Kasumi-1 (cell line): ENCODE results near the gene ARID5B.
A peak's percentile ranks its signal among the peaks of the same experiment; 100 is the strongest.
"Not testable (repeated sequence)": the region's sequence is repeated elsewhere in the genome, so short reads cannot be mapped to it uniquely, and the experiment has no call there.

Experiments used
- DNase-seq, 2 experiments: peaks; one replicate each; lab custom pipeline; 2025; lab: John Stamatoyannopoulos, UW

ARID5B gene, protein sequence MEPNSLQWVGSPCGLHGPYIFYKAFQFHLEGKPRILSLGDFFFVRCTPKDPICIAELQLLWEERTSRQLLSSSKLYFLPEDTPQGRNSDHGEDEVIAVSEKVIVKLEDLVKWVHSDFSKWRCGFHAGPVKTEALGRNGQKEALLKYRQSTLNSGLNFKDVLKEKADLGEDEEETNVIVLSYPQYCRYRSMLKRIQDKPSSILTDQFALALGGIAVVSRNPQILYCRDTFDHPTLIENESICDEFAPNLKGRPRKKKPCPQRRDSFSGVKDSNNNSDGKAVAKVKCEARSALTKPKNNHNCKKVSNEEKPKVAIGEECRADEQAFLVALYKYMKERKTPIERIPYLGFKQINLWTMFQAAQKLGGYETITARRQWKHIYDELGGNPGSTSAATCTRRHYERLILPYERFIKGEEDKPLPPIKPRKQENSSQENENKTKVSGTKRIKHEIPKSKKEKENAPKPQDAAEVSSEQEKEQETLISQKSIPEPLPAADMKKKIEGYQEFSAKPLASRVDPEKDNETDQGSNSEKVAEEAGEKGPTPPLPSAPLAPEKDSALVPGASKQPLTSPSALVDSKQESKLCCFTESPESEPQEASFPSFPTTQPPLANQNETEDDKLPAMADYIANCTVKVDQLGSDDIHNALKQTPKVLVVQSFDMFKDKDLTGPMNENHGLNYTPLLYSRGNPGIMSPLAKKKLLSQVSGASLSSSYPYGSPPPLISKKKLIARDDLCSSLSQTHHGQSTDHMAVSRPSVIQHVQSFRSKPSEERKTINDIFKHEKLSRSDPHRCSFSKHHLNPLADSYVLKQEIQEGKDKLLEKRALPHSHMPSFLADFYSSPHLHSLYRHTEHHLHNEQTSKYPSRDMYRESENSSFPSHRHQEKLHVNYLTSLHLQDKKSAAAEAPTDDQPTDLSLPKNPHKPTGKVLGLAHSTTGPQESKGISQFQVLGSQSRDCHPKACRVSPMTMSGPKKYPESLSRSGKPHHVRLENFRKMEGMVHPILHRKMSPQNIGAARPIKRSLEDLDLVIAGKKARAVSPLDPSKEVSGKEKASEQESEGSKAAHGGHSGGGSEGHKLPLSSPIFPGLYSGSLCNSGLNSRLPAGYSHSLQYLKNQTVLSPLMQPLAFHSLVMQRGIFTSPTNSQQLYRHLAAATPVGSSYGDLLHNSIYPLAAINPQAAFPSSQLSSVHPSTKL

DNA sequence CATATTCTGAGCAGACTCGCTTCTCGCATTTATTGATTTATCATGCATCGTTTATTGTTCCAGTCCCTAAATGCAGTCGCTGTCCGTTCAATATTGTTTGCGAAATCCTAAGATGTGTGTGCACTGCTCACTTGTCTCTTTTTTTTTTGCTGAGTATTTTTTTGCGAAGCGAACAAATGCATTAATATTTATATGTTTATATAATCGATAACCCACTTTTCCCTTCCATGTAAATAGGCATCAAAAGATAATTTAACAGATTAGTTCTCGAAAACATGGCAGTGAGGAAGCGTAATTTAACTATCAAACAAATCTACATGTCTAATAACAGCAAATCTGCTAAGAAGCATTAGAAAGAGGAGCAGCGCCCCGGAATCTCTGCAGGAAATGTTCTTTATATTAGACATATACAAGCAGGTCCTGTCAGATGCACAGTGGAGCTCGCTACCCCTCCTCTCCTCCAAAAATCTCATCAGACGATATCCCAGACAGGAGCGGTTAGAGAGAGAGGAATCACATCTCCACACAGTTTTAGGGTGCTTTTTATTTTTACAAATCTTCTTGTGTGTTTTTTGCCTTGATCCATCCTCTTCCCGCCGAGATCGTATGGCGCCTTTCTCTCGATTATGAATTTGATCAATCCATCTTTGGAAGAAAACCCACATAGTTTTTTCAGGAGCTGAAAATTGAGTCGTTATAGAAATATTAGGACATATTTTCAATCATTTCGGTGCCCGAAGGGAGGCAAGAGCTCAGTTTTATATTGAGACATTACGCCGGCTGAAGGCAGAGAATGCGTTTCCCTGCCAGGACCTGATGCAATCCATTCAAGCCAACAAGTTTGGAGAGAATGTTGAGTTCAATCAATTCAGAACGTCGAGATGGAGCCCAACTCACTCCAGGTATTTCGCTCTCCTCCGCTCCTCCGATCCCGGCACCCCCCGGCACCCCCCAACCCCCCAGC is at the start of gene ARID5B:
TSS of gene ARID5B (plus strand) at position 871 of the 964 bp plus-strand sequence. CDS start at position 882, 11 bp downstream.
- peak; percentile 71 to 86 for DNase-seq

GRCh38 chr10:61852261-61852660 is 49.2 kb upstream of the ARID5B start:
- DNase-seq, result no peak

DNA sequence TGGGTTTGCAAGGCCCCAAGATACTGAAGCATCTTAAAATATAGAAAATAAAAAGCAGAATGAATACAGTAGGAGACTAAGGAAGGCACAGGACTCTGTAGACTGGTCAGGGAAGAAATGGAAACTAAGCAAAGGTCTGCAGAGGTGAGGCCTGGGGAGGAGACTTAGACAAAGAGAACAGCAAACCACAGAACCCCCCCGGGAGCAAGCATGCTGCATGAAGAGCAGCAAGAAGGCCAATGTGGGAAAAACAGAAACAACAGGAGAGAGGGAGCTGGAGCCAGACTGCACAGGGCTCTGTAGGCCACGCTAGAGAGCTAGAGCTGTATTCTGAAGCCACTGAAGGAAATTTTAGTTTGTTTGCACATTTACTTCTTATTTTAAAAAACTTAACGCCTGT is 45.7 kb upstream of the ARID5B start:
- no peak for DNase-seq

GRCh38 chr10:61857746-61858145 is 43.8 kb upstream of the ARID5B start:
- DNase-seq, result no peak

DNA sequence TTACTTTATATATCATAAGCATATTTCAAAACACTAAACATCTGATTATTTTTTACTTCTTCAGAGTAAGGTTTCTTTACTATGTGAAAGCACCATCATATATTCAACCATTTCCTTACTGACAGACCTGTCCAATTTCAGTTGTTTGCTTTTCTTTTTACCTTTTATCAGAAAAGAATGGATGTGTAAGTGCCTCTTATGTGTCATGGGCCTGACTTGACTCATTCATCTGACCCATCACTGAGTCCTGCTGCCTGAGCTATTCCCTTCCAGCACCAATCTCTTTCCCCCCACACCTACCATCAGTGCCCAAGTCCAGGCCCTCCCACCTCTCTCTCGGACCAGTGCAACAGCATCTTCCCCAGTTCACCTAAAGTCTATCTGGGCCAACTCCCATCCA is 41.7 kb upstream of the ARID5B start:
- DNase-seq, result no peak

GRCh38 chr10:61860964-61861758 is 40.3 kb upstream of the ARID5B start:
- DNase-seq, result no peak

GRCh38 chr10:61863981-61864380 is 37.5 kb upstream of the ARID5B start:
- no peak for DNase-seq

DNA sequence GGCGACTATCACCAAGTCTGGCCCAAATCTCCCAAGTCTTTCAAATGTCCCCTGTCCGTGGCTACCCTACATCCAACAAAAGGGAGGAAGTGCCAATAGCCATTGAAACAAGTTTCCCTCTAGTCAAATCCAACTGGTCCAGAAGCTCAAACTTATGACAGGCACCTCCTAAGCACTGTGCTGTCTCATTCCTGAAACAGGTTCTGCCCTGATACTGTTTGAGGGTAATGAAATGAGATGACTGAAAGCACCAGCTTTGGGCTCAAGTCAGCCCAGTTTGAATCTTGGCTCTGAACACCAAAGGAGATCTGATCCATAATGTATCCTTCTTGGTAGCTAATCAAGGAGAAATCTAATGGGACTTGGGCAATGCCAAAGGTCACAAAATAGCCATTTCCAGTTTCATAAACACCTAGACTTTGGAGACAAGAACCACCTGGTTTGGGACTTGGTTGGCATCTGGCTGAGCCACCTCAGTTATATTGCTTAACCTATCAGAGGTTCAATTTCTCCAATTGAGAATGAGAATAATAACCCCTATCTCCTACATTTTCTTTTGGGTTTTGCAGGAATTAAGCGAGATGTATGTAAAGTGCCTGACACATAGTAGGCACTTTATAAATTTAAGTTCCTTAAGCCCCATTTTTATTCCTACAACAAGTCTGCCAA is 34.7 kb upstream of the ARID5B start:
- no peak for DNase-seq

GRCh38 chr10:61867374-61867773 is 34.1 kb upstream of the ARID5B start:
- not testable (repeated sequence) for DNase-seq

GRCh38 chr10:61867817-61868216 is 33.7 kb upstream of the ARID5B start:
- not testable (repeated sequence) for DNase-seq

GRCh38 chr10:61869041-61869675 is 32.3 kb upstream of the ARID5B start:
- DNase-seq, result no peak

- no peak for DNase-seq
Observed at GRCh38 chr10:61869774-61870525, 31.5 kb upstream of the ARID5B start.

- DNase-seq, result no peak
Observed at GRCh38 chr10:61870526-61870895, 31.0 kb upstream of the ARID5B start.

DNA sequence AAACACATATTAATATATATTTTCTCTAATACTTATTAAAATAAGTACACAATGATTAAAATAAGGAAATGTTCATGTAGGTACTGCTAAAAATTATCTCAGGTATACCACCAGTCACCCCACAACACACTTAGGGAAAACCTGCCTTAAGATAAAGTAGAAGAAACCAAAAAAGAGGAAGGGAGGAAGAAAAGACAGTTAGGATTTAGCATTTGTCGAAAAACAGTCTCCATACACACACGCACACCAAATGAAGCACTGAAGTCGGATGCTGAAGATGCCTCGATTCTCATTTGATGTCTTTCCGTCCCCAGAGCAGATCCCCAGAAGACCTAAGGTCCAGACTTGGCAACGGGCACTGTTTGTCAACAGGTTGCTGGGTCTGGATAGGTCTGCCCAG is 30.0 kb upstream of the ARID5B start:
- DNase-seq, result no peak

- DNase-seq, result no peak
Observed at GRCh38 chr10:61877887-61878739, 23.4 kb upstream of the ARID5B start.

DNA sequence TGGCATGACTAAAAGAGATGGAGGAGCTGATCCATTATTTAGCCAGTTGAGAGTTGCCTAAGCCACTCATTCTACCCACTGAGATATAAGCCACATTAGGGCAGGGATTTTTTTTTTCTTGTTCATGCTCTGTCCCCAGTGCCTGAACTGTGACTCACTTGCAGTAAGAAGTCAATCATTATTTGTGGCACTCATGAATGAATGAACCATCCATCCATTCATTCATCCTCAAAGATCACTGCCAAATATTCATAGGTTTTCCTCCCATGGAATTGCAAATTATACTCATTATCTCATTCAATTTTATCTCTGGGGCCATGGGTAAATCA is 22.8 kb upstream of the ARID5B start:
- no peak for DNase-seq

DNA sequence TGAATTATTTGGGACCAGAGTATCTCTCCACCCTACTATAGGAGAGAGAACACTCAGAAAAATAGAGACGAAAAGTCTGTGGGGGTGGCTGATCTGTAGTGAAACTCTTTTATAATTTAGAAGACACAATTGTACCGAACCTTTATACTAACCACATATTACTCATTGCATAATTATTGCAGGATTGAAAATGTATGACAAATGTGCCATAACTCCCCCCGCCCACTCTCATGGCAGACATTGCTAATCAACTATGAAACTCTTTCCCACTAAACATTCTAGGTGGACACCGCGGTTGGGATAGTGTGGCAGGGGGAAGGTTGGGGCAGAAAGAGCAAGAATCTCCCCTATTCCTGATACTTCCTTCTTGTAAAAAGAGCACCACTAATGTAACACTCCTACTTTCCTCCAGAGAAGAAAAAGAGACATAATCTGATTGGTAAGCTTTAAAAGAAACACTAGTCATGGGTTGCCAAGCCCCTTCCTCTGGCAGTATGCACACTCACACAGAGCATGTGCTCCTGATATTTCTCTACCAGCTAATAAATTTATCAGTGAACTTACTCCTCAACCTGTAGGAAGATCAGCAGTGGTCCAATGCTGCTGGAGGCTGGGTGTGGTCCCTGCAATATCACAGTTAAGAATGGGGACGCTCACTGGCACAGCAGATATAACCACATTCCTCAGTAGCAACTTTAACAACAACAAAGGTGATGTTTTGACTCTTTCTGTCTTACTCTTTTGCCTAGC is 18.7 kb upstream of the ARID5B start:
- DNase-seq, result no peak
